Loucy (cell line): ENCODE data around the gene GNA12.

ENCODE experiments used
- H2AFZ ChIP-seq: fragments of 200-600 bp; sonication (generic); 2 replicates; pipeline ENCODE4 v1.6.0; 2016; ENCODE audit warnings: antibody characterized with exemption, mild to moderate bottlenecking, low read length, moderate library complexity
- H3F3A ChIP-seq: fragments of 200-600 bp; 2 replicates; pipeline ENCODE4 v1.6.0; 2016; ENCODE audit warnings: antibody characterized with exemption, low read depth, mild to moderate bottlenecking
- H3K27me3 ChIP-seq: fragments of 200-600 bp; sonication (generic); 2 replicates; pipeline ENCODE4 v1.6.1; 2014; ENCODE audit warnings: low read length, mild to moderate bottlenecking; ENCODE audit not compliant: insufficient read depth, poor library complexity, severe bottlenecking
- H3K36me3 ChIP-seq: fragments of 200-600 bp; sonication (generic); 2 replicates; pipeline ENCODE4 v1.6.1; 2016; ENCODE audit warnings: low read length; ENCODE audit not compliant: insufficient read depth
- H3K4me1 ChIP-seq: fragments of 200-600 bp; sonication (generic); 2 replicates; pipeline ENCODE4 v1.5.1; 2014; ENCODE audit warnings: low read length, mild to moderate bottlenecking; ENCODE audit not compliant: insufficient read depth, poor library complexity, severe bottlenecking
- H3K4me2 ChIP-seq: fragments of 200-600 bp; sonication (generic); 2 replicates; pipeline ENCODE4 v1.6.0; 2014; ENCODE audit warnings: antibody characterized with exemption, low read length, low read depth, mild to moderate bottlenecking; ENCODE audit not compliant: poor library complexity, severe bottlenecking
- H3K4me3 ChIP-seq: fragments of 200-600 bp; sonication (generic); 2 replicates; pipeline ENCODE4 v1.5.1; 2014; ENCODE audit warnings: low read length, mild to moderate bottlenecking, mixed read lengths; ENCODE audit not compliant: poor library complexity, severe bottlenecking
- H3K79me2 ChIP-seq: fragments of 200-600 bp; sonication (generic); 2 replicates; pipeline ENCODE4 v1.6.1; 2014; ENCODE audit warnings: low read length; ENCODE audit not compliant: insufficient read depth
- H3K9ac ChIP-seq: fragments of 200-600 bp; sonication (generic); 2 replicates; pipeline ENCODE4 v1.6.0; 2014; ENCODE audit warnings: mild to moderate bottlenecking, low read depth, low read length, moderate library complexity; ENCODE audit not compliant: poor library complexity, severe bottlenecking
- H3K9me2 ChIP-seq: fragments of 200-600 bp; sonication (generic); replicated peaks from 2 replicates; pipeline ENCODE4 v1.6.1; 2016; ENCODE audit warnings: low read depth, low read length, mixed read lengths
- H3K9me3 ChIP-seq: fragments of 200-600 bp; sonication (generic); 2 replicates; pipeline ENCODE4 v1.6.1; 2014; ENCODE audit warnings: mild to moderate bottlenecking, antibody characterized with exemption, low read length, low read depth; ENCODE audit not compliant: insufficient read depth
- H4K20me1 ChIP-seq: fragments of 200-600 bp; sonication (generic); 2 replicates; pipeline ENCODE4 v1.6.0; 2014; ENCODE audit warnings: antibody characterized with exemption, low read length, mild to moderate bottlenecking; ENCODE audit not compliant: insufficient read depth, poor library complexity, severe bottlenecking
- EZH2phosphoT487 ChIP-seq: fragments of 200-600 bp; IDR thresholded peaks from 2 replicates; pipeline ENCODE4 v1.6.1; 2018; ENCODE audit warnings: antibody characterized with exemption, mild to moderate bottlenecking, moderate library complexity, borderline replicate concordance
- TF ChIP-seq, protein P1 (sequence below): fragments of 200-600 bp; sonication (generic); conservative IDR thresholded peaks from 2 replicates; pipeline ENCODE4 v1.5.1; 2014; ENCODE audit warnings: mild to moderate bottlenecking, antibody characterized with exemption, low read length

Gene GNA12

DNA sequence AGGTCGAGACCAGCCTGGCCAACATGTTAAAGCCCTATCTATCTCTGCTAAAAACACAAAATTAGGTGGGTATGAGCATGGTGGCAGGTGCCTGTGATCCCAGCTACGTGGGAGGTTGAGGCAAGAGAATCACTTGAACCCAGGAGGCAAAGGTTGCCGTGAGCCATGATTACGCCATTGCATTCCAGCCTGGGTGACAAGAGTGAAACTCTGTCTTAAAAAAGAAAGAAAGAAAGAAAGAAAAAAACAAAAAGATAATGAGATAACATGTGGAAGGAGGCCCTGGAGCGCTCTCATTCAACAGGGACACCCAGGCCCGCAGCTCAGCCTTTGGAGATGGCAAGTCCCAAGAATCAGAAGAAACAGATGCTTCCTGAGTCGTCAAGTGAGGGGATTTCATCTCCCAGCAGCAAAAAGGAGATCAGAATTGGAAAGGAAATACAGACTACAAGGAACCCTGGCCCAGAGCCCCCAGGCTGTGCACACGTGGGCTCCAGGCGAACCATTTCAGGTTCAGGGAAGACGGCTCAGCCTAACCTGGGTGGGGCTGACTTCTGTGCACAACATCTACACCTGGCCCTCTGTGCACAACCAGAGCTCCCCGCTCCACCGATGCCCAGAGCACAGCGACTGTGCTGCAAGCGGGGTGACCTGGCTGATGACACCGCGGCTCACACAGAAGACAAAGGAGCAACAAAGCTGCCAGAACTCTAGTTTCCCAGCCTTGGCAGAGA, 33.3 kb downstream of the GNA12 start:
- Histone ChIP-seq H3F3A (no peaks in the 10 kb centered on the region), H3K9ac (no peak overlapping the region), H3K9me2 (no peaks in the 10 kb centered on the region), H3K79me2 (peaks cover 93% of the 10 kb centered on the region), H3K9me3 (no peaks in the 10 kb centered on the region), H3K4me2 (no peak overlapping the region), H3K36me3 (peaks cover 7% of the 10 kb centered on the region; the same call in 1 of the 2 replicates), H3K27me3 (no peaks in the 10 kb centered on the region), H4K20me1 (peaks cover 25% of the 10 kb centered on the region), H3K4me1 (peaks cover 10% of the 10 kb centered on the region), H3K4me3 (no peak overlapping the region), H2AFZ (no peak overlapping the region)
- no peak for TF ChIP-seq EZH2phosphoT487
- TF ChIP-seq, protein P1, sequence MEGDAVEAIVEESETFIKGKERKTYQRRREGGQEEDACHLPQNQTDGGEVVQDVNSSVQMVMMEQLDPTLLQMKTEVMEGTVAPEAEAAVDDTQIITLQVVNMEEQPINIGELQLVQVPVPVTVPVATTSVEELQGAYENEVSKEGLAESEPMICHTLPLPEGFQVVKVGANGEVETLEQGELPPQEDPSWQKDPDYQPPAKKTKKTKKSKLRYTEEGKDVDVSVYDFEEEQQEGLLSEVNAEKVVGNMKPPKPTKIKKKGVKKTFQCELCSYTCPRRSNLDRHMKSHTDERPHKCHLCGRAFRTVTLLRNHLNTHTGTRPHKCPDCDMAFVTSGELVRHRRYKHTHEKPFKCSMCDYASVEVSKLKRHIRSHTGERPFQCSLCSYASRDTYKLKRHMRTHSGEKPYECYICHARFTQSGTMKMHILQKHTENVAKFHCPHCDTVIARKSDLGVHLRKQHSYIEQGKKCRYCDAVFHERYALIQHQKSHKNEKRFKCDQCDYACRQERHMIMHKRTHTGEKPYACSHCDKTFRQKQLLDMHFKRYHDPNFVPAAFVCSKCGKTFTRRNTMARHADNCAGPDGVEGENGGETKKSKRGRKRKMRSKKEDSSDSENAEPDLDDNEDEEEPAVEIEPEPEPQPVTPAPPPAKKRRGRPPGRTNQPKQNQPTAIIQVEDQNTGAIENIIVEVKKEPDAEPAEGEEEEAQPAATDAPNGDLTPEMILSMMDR = no peak

DNA sequence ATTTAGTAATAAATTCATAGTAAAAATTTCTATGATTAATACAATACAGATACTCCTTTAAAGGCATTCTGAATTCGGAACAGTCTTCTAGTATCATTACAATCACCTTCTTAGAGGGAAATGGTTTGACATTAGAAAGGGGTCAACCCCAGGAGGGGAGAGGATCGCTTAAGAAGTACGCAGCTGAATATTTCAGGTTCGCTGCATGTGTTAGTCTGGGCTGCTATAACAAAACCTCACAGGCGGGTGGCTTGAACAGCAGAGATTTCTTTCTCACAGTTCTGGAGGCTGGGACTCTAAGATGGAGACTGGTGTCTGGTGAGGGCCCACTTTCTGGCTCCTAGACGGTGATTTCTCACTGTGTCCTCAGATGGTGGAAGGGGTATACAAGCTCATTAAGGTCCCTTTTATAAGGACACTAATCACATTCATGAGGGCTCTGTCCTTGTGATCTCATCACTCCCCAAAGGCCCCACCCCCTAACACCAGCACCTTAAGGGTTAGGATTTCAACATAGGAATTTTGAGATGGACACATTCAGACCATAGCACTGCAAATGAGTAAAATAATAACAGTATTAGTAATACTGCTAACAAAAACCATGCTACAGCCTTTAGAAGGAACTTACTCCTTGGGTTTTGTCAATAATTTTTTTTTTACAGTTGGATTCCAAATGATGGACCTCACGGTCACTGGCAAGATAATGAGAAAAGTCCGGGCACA, 34.0 kb downstream of the GNA12 start:
- Histone ChIP-seq H3K9ac (no peak overlapping the region), H3K79me2 (peaks cover 93% of the 10 kb centered on the region), H3K4me2 (no peak overlapping the region), H3K9me3 (no peaks in the 10 kb centered on the region), H3K4me1 (peaks cover 10% of the 10 kb centered on the region), H2AFZ (no peak overlapping the region), H3F3A (no peaks in the 10 kb centered on the region), H3K4me3 (no peak overlapping the region), H3K36me3 (peaks cover 7% of the 10 kb centered on the region; the same call in 1 of the 2 replicates), H3K9me2 (no peaks in the 10 kb centered on the region), H3K27me3 (no peaks in the 10 kb centered on the region), H4K20me1 (peaks cover 17% of the 10 kb centered on the region)
- no peak for TF ChIP-seq EZH2phosphoT487
- TF ChIP-seq, protein P1 = no peak

DNA sequence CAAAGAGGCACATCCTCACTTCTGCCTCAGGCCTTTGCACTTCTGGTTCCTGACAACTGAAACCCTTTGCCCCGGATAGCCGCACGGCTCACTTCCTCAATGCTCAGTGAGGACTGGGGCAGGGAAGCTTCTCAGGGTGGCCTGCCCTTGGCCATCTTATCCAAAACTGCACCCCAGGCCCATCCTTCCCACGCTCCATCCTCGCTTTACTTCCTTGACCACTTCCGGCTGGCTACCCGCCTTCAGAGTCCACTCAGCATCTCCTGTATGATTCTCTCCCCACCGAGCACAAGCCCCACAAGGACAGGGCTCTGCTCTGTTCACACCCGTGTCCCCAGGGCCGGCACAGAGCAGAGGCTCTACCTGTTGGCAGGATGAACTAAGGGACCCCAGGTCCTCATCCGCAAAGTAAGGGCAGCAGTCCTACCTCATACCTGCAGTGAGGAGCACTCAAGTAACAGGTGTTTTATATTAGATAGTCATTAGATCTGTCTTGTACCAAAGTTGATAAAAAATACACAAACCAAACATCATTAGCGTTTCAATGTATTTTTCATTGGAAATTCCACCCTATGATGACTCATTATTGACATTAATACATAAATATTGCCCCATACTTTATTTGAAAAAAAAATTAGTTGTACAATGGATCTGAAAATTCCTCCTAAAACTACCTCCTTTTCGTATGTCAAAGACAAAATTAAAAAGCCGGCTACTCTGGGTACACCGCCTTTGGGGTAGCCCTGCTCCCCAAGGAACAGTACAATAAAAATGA, 35.0 kb downstream of the GNA12 start:
- no peaks in the 10 kb centered on the region for H3F3A ChIP-seq
- H3K9me2 ChIP-seq = no peaks in the 10 kb centered on the region
- no peak overlapping the region for H3K9ac ChIP-seq
- H3K4me1 ChIP-seq = peaks cover 14% of the 10 kb centered on the region
- peaks cover 3% of the 10 kb centered on the region; the same call in 1 of the 2 replicates for H3K36me3 ChIP-seq
- peaks cover 11% of the 10 kb centered on the region for H4K20me1 ChIP-seq
- H3K9me3 ChIP-seq = no peaks in the 10 kb centered on the region
- no peaks in the 10 kb centered on the region for H3K27me3 ChIP-seq
- TF ChIP-seq, protein P1 = no peak
- TF ChIP-seq EZH2phosphoT487 = no peak
- H3K4me3 ChIP-seq = no peak overlapping the region
- no peak overlapping the region for H2AFZ ChIP-seq
- peaks cover 92% of the 10 kb centered on the region for H3K79me2 ChIP-seq
- H3K4me2 ChIP-seq = no peak overlapping the region
